H1 (cell line): Measurements from ENCODE around the gene S100A14. TPM values are rescaled to one million over a fixed set of nuclear protein-coding genes. Genes with fewer than 3 reads are reported as not detected.

Experiments used
- CTCF ChIA-PET: fragments of 300-600 bp; sonication (Branson Sonifier 250); formaldehyde crosslinking; loops from one replicate; lab custom pipeline; 2021; ENCODE audit not compliant: partially characterized antibody; lab: Charles Lee
- POLR2A ChIA-PET: fragments of 300-600 bp; sonication (Branson Sonifier 250); formaldehyde crosslinking; loops from one replicate; lab custom pipeline; 2021; ENCODE audit warnings: inconsistent platforms; ENCODE audit not compliant: partially characterized antibody; lab: Charles Lee
- DNase-seq, 2 experiments: peaks; one replicate each; pipeline versions ENCODE4 v3.0.0 to v3.0.0-alpha.2; 2010 to 2022; ENCODE audit warnings: low spot score in 2 of 2, low read depth in 1 of 2, mixed read lengths in 1 of 2
- FAIRE-seq: peaks from 2 replicates; lab custom pipeline; 2011; peaks lifted over from hg19 to GRCh38; lab: Jason Lieb, UNC
- H2AFZ ChIP-seq: 2 replicates; pipeline ENCODE4 v1.8.1; 2012; ENCODE audit warnings: low read length, inconsistent platforms
- H2AK5ac ChIP-seq: 2 replicates; pipeline ENCODE4 v1.6.1; 2013; ENCODE audit warnings: low read depth, low read length
- H2BK120ac ChIP-seq: replicated peaks from 2 replicates; pipeline ENCODE3; 2013; ENCODE audit warnings: low read depth, low read length, inconsistent platforms
- H2BK12ac ChIP-seq: 2 replicates; pipeline ENCODE4 v1.6.1; 2013; ENCODE audit warnings: low read depth, low read length
- H2BK15ac ChIP-seq: 2 replicates; pipeline ENCODE4 v1.6.1; 2013; ENCODE audit warnings: low read length
- H2BK20ac ChIP-seq: 2 replicates; pipeline ENCODE4 v1.6.1; 2013; ENCODE audit warnings: low read length
- H2BK5ac ChIP-seq: 2 replicates; pipeline ENCODE4 v1.6.1; 2013; ENCODE audit warnings: low read depth, low read length
- H3K14ac ChIP-seq: 2 replicates; pipeline ENCODE4 v1.6.1; 2013; ENCODE audit warnings: inconsistent platforms; ENCODE audit not compliant: insufficient read length
- H3K18ac ChIP-seq: 2 replicates; pipeline ENCODE4 v1.6.1; 2013; ENCODE audit warnings: low read length; ENCODE audit errors: extremely low read depth
- H3K23ac ChIP-seq: 2 replicates; pipeline ENCODE4 v1.6.1; 2013; ENCODE audit warnings: inconsistent platforms; ENCODE audit not compliant: insufficient read length
- H3K23me2 ChIP-seq: 2 replicates; pipeline ENCODE4 v1.6.1; 2013; ENCODE audit warnings: low read depth, low read length
- H3K27ac ChIP-seq: 2 replicates; pipeline ENCODE4 v1.6.1; 2011; ENCODE audit warnings: low read depth, low read length, inconsistent platforms
- H3K27me3 ChIP-seq, 4 experiments: replicated peaks in 1 of 4; 1 replicate in 1 of 4; 2 replicates in 3 of 4; pipeline versions ENCODE4 v1.6.1 to v1.8.1; 2011 to 2013; ENCODE audit warnings: low read length in 3 of 4, mild to moderate bottlenecking in 3 of 4, inconsistent platforms in 2 of 4, mixed read lengths in 2 of 4, moderate library complexity in 1 of 4; ENCODE audit not compliant: control insufficient read depth in 3 of 4, insufficient read depth in 3 of 4; ENCODE audit errors: extremely low read depth in 1 of 4
- H3K36me3 ChIP-seq, 4 experiments: 2 replicates each; pipeline versions ENCODE4 v1.6.1 to v1.8.1; 2011 to 2013; ENCODE audit warnings: mild to moderate bottlenecking in 4 of 4, low read length in 3 of 4, moderate library complexity in 2 of 4, control low read depth in 1 of 4, inconsistent platforms in 1 of 4; ENCODE audit not compliant: insufficient read depth in 4 of 4, control insufficient read depth in 2 of 4
- H3K4ac ChIP-seq: replicated peaks from 2 replicates; pipeline ENCODE3; 2013; ENCODE audit warnings: low read length, low read depth, mixed read lengths, inconsistent platforms; ENCODE audit not compliant: insufficient read length
- H3K4me1 ChIP-seq, 4 experiments: replicated peaks in 1 of 4; 1 replicate in 1 of 4; 2 replicates in 3 of 4; pipeline versions ENCODE4 v1.6.1 to v1.8.1; 2011 to 2013; ENCODE audit warnings: low read length in 3 of 4, inconsistent platforms in 2 of 4, mixed read lengths in 1 of 4; ENCODE audit not compliant: insufficient read depth in 4 of 4, control insufficient read depth in 3 of 4
- H3K4me2 ChIP-seq, 2 experiments: 2 replicates each; pipeline versions ENCODE4 v1.6.1 to v1.8.1; 2011 to 2013; ENCODE audit warnings: low read depth in 2 of 2, low read length in 2 of 2, control low read depth in 1 of 2, inconsistent platforms in 1 of 2, mild to moderate bottlenecking in 1 of 2; ENCODE audit not compliant: insufficient read depth in 1 of 2
- H3K4me3 ChIP-seq, 4 experiments: fragments of 200-600, 300-600 bp in 1 of 4; sonication (generic), shearing (Covaris generic), sonication (Bioruptor Twin) in 1 of 4; 2 replicates each; pipeline versions ENCODE4 v1.5.1 to v1.8.1; 2011 to 2016; ENCODE audit warnings: low read length in 4 of 4, low read depth in 3 of 4, control low read depth in 2 of 4, inconsistent platforms in 2 of 4, mild to moderate bottlenecking in 2 of 4, mixed read lengths in 1 of 4, moderate library complexity in 1 of 4; ENCODE audit not compliant: insufficient read depth in 2 of 4; ENCODE audit errors: extremely low read depth in 1 of 4
- H3K56ac ChIP-seq: replicated peaks from 2 replicates; pipeline ENCODE3; 2013; ENCODE audit warnings: low read depth, mild to moderate bottlenecking, mixed read lengths, low read length, inconsistent platforms; ENCODE audit not compliant: insufficient read length
- H3K79me1 ChIP-seq: 2 replicates; pipeline ENCODE4 v1.6.1; 2013; ENCODE audit warnings: low read depth, low read length, control low read depth
- H3K79me2 ChIP-seq, 2 experiments: 2 replicates each; pipeline versions ENCODE4 v1.6.1 to v1.8.1; 2012 to 2013; ENCODE audit warnings: low read length in 2 of 2, mild to moderate bottlenecking in 2 of 2, inconsistent platforms in 1 of 2; ENCODE audit not compliant: insufficient read depth in 2 of 2, control insufficient read depth in 1 of 2
- H3K9ac ChIP-seq, 4 experiments: replicated peaks in 1 of 4; 1 replicate in 1 of 4; 2 replicates in 3 of 4; pipeline versions ENCODE4 v1.6.1 to v1.8.1; 2011 to 2013; ENCODE audit warnings: low read depth in 3 of 4, low read length in 3 of 4, control low read depth in 2 of 4, mild to moderate bottlenecking in 2 of 4, moderate library complexity in 2 of 4, inconsistent platforms in 1 of 4; ENCODE audit errors: extremely low read depth in 1 of 4
- H3K9me3 ChIP-seq, 2 experiments: 2 replicates each; pipeline versions ENCODE4 v1.6.1 to v1.8.1; 2012 to 2013; ENCODE audit warnings: mild to moderate bottlenecking in 2 of 2, moderate library complexity in 2 of 2, control low read depth in 1 of 2, inconsistent platforms in 1 of 2, low read depth in 1 of 2, low read length in 1 of 2, mixed read lengths in 1 of 2; ENCODE audit not compliant: insufficient read depth in 2 of 2
- H4K20me1 ChIP-seq, 2 experiments: replicated peaks in 1 of 2; 2 replicates each; pipeline versions ENCODE3 to v1.8.1; 2011 to 2013; ENCODE audit warnings: inconsistent platforms in 2 of 2, low read length in 2 of 2, mild to moderate bottlenecking in 1 of 2; ENCODE audit not compliant: insufficient read depth in 2 of 2, control insufficient read depth in 1 of 2
- H4K5ac ChIP-seq: 2 replicates; pipeline ENCODE4 v1.6.1; 2013; ENCODE audit warnings: low read length, low read depth, mixed read lengths, inconsistent platforms; ENCODE audit not compliant: insufficient read length
- H4K8ac ChIP-seq: 2 replicates; pipeline ENCODE4 v1.8.0; 2013; ENCODE audit warnings: mild to moderate bottlenecking, moderate library complexity, low read length, inconsistent platforms; ENCODE audit not compliant: insufficient read depth; ENCODE audit errors: extremely low read depth
- H4K91ac ChIP-seq: replicated peaks from 2 replicates; pipeline ENCODE3; 2013; ENCODE audit warnings: low read length, mixed read lengths, inconsistent platforms; ENCODE audit not compliant: insufficient read length
- ATF2 ChIP-seq: IDR thresholded peaks from 2 replicates; pipeline ENCODE4 v1.6.1; 2012; ENCODE audit warnings: low read length, inconsistent platforms
- HDAC2 ChIP-seq, 2 experiments: fragments of 300-600 bp in 1 of 2; sonication (generic) in 1 of 2; IDR thresholded peaks; 2 replicates each; pipeline ENCODE4 v1.6.1; 2011 to 2012; ENCODE audit warnings: low read depth in 2 of 2, low read length in 2 of 2, mild to moderate bottlenecking in 2 of 2, moderate library complexity in 2 of 2, borderline replicate concordance in 1 of 2, inconsistent platforms in 1 of 2
- KDM1A ChIP-seq: fragments of 200-600, 300-600 bp; sonication (generic); IDR thresholded peaks from 2 replicates; pipeline ENCODE4 v1.7.1; 2016; ENCODE audit warnings: mild to moderate bottlenecking, low read length, borderline replicate concordance
- WGBS, 2 experiments: shearing (Covaris generic) in 1 of 2; methylation state at CpG; one replicate each; pipeline versions ENCODE4 v1.1.6 to v1.1.7; 2013 to 2015; ENCODE audit warnings: low lambda C conversion rate in 2 of 2, mixed read lengths in 2 of 2, inconsistent platforms in 1 of 2, low coverage in 1 of 2, missing lambda C conversion rate in 1 of 2; ENCODE audit not compliant: insufficient replicate concordance in 2 of 2, insufficient coverage in 1 of 2, insufficient read length in 1 of 2; ENCODE audit errors: extremely low coverage in 1 of 2, missing lambda C conversion rate in 1 of 2; 5-methylcytosine and 5-hydroxymethylcytosine counted together
- polyA plus RNA-seq, 7 experiments: library from polyadenylated mRNA; depleted of rRNA in 3 of 7; stranded (reverse) in 5 of 7; unstranded in 2 of 7; fragments of >200 nt in 5 of 7; fragments of 200-250 nt in 2 of 7; gene quantifications; 1 replicate in 5 of 7; 2 replicates in 1 of 7; 4 replicates in 1 of 7; pipeline versions ENCODE4 v1.2.1 to v1.2.3, GENCODE V29; 2011 to 2013; ENCODE audit warnings: missing spikeins in 2 of 7, mixed read lengths in 2 of 7
- total RNA-seq: library from RNA; stranded (reverse); fragmentation: NEBNext Ultra II Directional; extraction: Animal tissue kit (Norgen Biotek cat#: 25700); gene quantifications from 2 replicates; pipeline ENCODE4 v1.2.1, GENCODE V29; 2021

The S100A14 gene
- total and polyA plus RNA-seq, 2 of the 8 experiments (the other 6 are each of a cell fraction or from before 2014, with no cell fraction given) = 1.4 to 5.3 TPM

DNA sequence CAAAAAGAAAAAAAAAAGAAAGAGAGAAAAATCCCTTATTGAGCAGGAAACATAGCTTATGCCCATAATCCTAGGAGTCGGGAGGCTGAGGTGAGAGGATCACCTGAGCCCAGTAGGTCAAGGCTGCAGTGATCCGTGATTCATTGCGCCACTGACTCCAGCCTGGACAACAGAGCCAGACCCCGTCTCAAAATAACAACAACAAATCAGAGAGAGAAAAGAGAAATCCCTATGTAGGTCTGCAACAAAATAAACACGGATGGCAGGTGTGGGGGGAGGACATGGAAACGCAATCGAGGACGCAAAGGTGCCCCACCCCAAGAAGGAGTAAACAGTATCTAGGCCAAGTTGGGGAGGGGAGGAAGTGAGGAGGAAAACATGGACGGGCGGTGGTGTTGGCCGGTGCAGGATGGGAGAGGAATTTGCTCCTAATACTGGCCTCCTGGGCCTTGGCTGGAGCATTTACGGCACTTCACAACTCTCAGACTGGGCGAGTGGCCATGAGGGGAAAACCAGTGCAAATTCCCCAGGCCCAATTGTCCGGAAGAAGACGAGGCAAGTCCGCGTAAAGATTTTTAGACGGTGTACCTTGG is 17.1 kb upstream of the S100A14 start:
- Histone ChIP-seq H3K9ac (no peak overlapping the region; a peak in 1 of 7 replicates), H2BK5ac (peak overlapping the region; percentile 61), H3K27ac (no peak overlapping the region), H3K4me2 (peak overlapping the region; percentile 33 to 71; a peak in 3 of 4 replicates), H3K79me1 (no peaks in the 10 kb centered on the region), H3K14ac (no peak overlapping the region), H2AK5ac (peak overlapping the region; percentile 77; the same call in 1 of the 2 replicates), H3K23me2 (no peaks in the 10 kb centered on the region; the same call in 1 of the 2 replicates), H3K4ac (no peak overlapping the region), H4K5ac (peak overlapping the region; percentile 41), H2BK15ac (no peak overlapping the region), H4K91ac (no peak overlapping the region), H3K23ac (no peak overlapping the region), H3K56ac (no peak overlapping the region), H3K9me3 (no peaks in the 10 kb centered on the region), H3K18ac (peak overlapping the region; percentile 56; the same call in 1 of the 2 replicates), H4K20me1 (peaks cover 0 to 1% of the 10 kb centered on the region in 2 experiments), H4K8ac (peak overlapping the region; percentile 84; the same call in 1 of the 2 replicates)
- no peak for DNase-seq
- WGBS, 2 experiments = 72% methylated on average over 18 of the region's 18 CpGs; no CpG with 5 or more reads in 1 of the 2 experiments
- CTCF ChIA-PET = interaction anchor here (0.8 to 2.9 kb wide), 6 partner anchors 13 to 98 kb away, joined by 3 to 13 read pairs (median 4); partner anchors contain the start of gene S100A6
- POLR2A ChIA-PET = interaction anchor here (0.8 to 15.6 kb wide), 36 partner anchors 9 to 587 kb away, joined by 3 to 261 read pairs (median 5); partner anchors contain the start of genes CRTC2, ILF2, INTS3 and S100A14
- no peak for FAIRE-seq
- TF ChIP-seq HDAC2 (IDR thresholded peaks at IDR 0.05; ENCODE audit: borderline replicate concordance in 1 of 2, low read depth in 2 of 2, low read length in 2 of 2) (0 out of 4 replicates have a peak, but pooled peaks of 1 of the 2 experiments have one; percentile 10), KDM1A (peak; percentile 55; the same call in 1 of the 2 replicates), ATF2 (no peak)
- TF ChIP-seq, all 59 proteins: peak for 2
- Histone ChIP-seq H3K4me3 (peak overlapping the region in 3 of 4 experiments; percentile 21 to 97 (median 34); a peak in 5 of 8 replicates), H3K79me2 (peaks cover 0 to 36% of the 10 kb centered on the region in 2 experiments; a peak in 3 of 4 replicates), H2BK120ac (no peak overlapping the region), H3K27me3 (no peaks in the 10 kb centered on the region), H3K36me3 (peaks cover 19 to 25% (median 22%) of the 10 kb centered on the region in 4 experiments), H2BK12ac (no peak overlapping the region; the same call in 1 of the 2 replicates), H2AFZ (peak overlapping the region; percentile 30; the same call in 1 of the 2 replicates), H3K4me1 (peaks cover 0 to 12% (median 5%) of the 10 kb centered on the region in 4 experiments; a peak in 5 of 7 replicates), H2BK20ac (no peak overlapping the region)
